GM11168 (cell line): ENCODE measurements around the gene FAM25A.
"Not testable (repeated sequence)": the region's sequence is repeated elsewhere in the genome, so short reads cannot be mapped to it uniquely, and the experiment has no call there.

ENCODE experiments used
- in situ Hi-C: fragments of 300-500 bp; cut with MboI; formaldehyde crosslinking; loops from one replicate; pipeline ENCODE4 v1.12.0; 2022; ENCODE audit warnings: low sequenced_read_pairs; ENCODE audit not compliant: unreplicated experiment

FAM25A gene

GRCh38 chr10:87020056-87020455 lies at the start of gene FAM25A:
TSS of gene FAM25A (plus strand) at chr10:87020294. CDS start at chr10:87020325, 31 bp downstream.
- in situ Hi-C loops = not testable (repeated sequence)

DNA sequence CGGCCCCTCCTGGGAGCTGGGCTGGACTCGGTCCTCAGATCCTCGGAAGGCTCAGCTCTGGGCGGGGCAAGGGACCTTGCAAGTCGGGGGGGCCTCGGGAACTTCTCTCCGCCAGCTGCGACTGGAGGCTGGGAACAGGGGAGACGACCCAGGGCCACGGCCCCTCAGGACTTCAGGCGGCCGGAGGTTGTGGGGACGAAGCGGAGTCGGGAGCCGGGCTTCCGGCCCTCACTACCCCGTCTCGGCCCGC lies 49.2 kb upstream of the FAM25A start:
- in situ Hi-C loops = no loop called here

- in situ Hi-C loops = no loop called here
Measured at GRCh38 chr10:86971232-86971991, 48.7 kb upstream of the FAM25A start.

GRCh38 chr10:86972613-86973380 lies 47.3 kb upstream of the FAM25A start:
- in situ Hi-C loops = no loop called here

- in situ Hi-C loops = no loop called here
Measured at GRCh38 chr10:86974484-86974883, 45.6 kb upstream of the FAM25A start.

GRCh38 chr10:86976362-86977056 lies 43.6 kb upstream of the FAM25A start:
- in situ Hi-C loops = no loop called here

DNA sequence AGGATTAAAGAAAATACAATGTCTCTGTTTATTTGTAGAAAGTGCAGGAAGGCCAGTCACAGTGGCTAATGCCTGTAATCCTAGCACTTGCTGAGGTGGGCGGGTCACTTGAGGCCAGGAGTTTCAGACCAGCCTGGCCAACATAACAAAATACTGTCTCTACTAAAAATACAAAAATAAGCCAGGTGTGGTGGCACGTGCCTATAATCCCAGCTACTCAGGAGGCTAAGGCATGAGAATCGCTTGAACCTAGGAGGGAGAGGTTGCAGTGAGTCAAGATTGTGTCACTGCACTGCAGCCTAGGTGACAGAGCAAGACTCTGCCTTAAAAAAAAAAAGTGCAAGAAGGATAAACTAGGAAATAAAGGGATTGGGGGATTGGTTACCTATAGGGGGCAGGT lies 41.6 kb upstream of the FAM25A start:
- in situ Hi-C loops = not testable (repeated sequence)

GRCh38 chr10:86979296-86979818 lies 40.7 kb upstream of the FAM25A start:
- in situ Hi-C loops = no loop called here

GRCh38 chr10:86979977-86980448 lies 40.1 kb upstream of the FAM25A start:
- in situ Hi-C loops = no loop called here

DNA sequence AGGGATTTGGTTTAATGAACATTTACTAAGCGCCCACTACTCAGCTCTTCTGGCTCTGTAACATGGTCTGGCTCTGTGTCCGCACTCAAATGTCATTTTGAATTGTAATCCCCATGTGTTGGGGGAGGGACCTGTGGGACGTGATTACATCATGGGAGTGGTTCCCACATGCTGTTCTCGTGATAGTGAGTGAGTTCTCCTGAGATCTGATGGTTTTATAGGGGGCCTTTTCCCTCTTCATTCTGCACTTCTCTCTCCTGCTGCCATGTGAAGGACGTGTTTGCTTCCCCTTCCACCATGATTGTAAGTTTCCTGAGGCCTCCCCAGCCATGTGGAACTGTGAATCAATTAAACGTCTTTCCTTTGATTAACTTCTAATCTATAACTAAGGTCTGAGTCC lies 39.1 kb upstream of the FAM25A start:
- in situ Hi-C loops = not testable (repeated sequence)

DNA sequence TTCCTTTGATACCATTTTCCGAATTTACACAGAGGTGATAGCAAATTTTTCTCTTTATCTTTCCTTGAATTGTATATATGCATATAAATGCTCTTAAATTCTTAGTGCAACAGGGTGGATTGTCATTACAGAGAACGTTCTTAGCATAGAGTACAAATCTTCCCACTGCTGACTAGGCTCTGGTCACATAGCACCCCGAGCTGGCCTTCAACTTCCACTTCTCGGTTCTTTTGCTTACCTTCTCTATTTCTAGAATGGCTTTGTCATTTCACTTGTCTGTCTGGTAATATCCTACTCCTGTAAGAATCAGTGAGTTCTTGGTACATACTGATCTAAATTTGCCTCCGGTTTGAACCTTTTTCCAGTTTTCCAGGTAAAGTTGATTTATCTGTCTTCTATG lies 38.4 kb upstream of the FAM25A start:
- in situ Hi-C loops = no loop called here

DNA sequence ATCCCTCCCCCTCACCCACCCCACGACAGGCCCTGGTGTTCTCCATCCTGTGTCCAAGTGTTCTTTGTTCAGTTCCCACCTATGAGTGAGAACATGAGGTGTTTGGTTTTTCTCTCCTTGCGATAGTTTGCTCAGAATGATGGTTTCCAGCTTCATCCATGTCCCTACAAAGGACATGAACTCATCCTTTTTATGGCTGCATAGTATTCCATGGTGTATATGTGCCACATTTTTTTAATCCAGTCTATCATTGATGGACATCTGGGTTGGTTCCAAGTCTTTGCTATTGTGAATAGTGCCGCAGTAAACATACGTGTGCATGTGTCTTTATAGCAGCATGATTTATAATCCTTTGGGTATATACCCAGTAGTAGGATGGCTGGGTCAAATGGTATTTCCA lies 35.6 kb upstream of the FAM25A start:
- in situ Hi-C loops = not testable (repeated sequence)

DNA sequence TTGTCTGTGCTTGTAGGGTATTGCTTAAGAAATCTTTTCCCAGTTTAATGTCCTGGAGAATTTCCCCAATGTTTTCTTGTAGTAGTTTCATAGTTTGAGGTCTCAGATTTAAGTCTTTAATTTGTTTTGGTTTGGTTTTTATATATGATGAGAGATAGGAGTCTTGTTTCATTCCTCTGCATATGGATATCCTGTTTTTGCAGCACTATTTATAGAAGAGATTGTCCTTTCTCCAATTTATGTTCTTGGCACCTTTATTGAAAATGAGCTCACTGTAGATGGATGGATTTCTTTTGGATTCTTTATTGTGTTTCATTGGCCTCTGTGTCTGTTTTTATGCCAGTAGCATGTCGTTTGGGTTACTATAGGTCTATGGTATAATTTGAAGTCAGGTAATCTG lies 31.6 kb upstream of the FAM25A start:
- in situ Hi-C loops = no loop called here

- in situ Hi-C loops = not testable (repeated sequence)
Measured at GRCh38 chr10:86991362-86991761, 28.7 kb upstream of the FAM25A start.

- in situ Hi-C loops = no loop called here
Measured at GRCh38 chr10:86992456-86992855, 27.6 kb upstream of the FAM25A start.

DNA sequence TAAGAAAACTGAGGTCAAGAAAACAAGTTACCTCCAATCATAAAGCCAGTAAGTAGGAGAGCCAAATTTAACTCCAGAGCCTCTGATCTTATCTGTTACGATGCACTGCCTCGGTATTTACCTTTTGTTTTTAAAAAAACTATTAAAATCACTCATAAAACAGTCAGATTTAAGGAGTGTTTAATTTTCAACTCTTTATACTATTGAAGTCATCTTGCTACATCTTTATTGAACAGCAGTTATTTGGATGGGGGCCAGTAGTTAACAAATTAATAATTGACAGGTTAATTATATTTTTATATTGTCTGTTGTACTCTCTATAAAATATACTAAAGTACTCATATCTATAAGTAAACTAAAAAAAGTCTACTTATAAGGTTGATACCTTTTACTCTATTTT lies 27.2 kb upstream of the FAM25A start:
- in situ Hi-C loops = no loop called here

DNA sequence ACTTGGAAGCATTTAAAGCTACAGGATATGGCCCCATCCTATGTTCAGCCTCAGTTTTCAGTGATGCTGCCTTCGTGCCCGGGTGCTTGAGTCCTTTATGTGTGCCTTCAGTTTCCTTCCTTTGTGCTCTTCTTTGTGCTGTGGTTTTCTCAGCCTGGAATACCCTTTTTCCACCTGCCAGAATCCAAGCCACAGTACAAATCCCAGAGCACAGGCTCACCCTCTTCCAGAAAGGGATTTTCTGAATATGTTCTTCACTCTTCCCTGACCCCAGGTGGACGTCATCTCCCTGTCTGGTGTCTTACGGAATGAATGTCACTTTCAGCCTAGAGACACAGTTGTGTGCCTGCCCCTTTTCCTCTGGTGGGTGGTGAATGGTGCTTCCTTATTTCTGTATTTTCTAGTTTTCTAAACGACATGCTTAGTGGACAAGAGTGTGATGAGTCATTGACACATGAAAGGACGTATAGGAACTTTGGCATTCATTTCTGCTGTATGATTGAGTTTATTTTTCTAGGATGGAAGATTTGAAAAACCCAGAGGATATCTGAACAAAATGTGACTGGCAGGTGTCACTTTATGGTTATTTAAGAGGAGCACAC lies 20.2 kb upstream of the FAM25A start:
- in situ Hi-C loops = not testable (repeated sequence)

- in situ Hi-C loops = no loop called here
Measured at GRCh38 chr10:87000491-87000890, 19.6 kb upstream of the FAM25A start.

- in situ Hi-C loops = not testable (repeated sequence)
Measured at GRCh38 chr10:87007124-87007523, 13.0 kb upstream of the FAM25A start.

- in situ Hi-C loops = not testable (repeated sequence)
Measured at GRCh38 chr10:87007674-87008073, 12.4 kb upstream of the FAM25A start.

DNA sequence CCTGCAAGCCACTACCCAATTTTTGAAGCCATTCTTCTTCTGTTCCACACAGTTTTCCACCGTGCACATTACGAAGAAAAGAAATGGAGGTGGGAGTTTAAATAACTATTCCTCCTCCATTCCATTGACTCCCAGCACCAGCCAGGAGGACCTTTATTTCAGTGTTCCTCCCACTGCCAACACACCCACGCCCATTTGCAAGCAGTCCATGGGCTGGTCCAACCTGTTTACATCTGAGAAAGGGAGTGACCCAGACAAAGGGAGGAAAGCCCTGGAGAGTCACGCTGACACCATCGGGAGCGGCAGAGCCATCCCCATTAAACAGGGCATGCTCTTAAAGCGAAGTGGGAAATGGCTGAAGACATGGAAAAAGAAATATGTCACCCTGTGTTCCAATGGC lies 11.8 kb upstream of the FAM25A start:
- in situ Hi-C loops = not testable (repeated sequence)
